Measurements from ENCODE around the gene ACSL1.

DNA sequence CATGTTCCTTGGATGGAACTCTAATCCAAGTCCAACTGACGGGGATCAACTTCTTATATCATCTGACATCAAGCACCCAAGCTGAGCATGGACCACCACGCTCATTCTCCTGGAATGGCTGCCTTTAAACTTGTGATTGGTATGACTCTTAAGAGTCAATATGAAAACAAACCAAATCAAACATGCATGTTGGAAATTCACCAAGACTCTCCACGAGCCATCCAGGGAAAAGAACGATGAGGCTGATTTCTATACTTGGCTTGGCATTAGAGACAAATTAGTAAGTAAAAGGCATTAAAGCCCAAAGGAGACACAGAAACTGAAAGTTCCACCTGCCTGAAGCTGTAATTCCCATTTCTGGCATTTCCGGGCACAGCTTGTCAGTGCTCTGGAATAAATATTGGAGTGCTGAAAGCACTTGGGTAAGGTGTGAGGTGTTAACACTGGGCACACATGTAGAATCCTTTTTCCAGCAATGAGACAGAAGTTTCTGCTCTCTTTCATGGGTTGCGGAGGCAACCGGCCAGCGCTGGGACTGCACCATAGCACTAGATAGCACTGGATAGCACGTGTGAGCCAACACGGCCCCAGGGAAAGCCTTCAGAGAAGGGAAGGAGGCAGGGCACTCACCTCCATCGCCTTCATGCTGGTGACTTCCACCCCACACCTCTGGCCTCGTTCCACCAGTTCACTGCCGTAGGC, 49.8 kb downstream of the ACSL1 start:
- TF ChIP-seq, protein P1, sequence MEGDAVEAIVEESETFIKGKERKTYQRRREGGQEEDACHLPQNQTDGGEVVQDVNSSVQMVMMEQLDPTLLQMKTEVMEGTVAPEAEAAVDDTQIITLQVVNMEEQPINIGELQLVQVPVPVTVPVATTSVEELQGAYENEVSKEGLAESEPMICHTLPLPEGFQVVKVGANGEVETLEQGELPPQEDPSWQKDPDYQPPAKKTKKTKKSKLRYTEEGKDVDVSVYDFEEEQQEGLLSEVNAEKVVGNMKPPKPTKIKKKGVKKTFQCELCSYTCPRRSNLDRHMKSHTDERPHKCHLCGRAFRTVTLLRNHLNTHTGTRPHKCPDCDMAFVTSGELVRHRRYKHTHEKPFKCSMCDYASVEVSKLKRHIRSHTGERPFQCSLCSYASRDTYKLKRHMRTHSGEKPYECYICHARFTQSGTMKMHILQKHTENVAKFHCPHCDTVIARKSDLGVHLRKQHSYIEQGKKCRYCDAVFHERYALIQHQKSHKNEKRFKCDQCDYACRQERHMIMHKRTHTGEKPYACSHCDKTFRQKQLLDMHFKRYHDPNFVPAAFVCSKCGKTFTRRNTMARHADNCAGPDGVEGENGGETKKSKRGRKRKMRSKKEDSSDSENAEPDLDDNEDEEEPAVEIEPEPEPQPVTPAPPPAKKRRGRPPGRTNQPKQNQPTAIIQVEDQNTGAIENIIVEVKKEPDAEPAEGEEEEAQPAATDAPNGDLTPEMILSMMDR (IDR thresholded peaks at IDR 0.05; ENCODE audit: insufficient read depth, low read length, poor library complexity, severe bottlenecking): no peak
- no peak for TF ChIP-seq EZH2phosphoT487 (conservative IDR thresholded peaks at IDR 0.05; ENCODE audit: low read length)

Measured in SU-DHL-6 (cell line).